Amniotic stem cell (primary cell): ENCODE results near the gene LTBP2.
A peak's percentile ranks its signal among the peaks of the same experiment; 100 is the strongest.

Experiments used
- DNase-seq: peaks from one replicate; lab custom pipeline; 2025; lab: John Stamatoyannopoulos, UW

LTBP2 gene

DNA sequence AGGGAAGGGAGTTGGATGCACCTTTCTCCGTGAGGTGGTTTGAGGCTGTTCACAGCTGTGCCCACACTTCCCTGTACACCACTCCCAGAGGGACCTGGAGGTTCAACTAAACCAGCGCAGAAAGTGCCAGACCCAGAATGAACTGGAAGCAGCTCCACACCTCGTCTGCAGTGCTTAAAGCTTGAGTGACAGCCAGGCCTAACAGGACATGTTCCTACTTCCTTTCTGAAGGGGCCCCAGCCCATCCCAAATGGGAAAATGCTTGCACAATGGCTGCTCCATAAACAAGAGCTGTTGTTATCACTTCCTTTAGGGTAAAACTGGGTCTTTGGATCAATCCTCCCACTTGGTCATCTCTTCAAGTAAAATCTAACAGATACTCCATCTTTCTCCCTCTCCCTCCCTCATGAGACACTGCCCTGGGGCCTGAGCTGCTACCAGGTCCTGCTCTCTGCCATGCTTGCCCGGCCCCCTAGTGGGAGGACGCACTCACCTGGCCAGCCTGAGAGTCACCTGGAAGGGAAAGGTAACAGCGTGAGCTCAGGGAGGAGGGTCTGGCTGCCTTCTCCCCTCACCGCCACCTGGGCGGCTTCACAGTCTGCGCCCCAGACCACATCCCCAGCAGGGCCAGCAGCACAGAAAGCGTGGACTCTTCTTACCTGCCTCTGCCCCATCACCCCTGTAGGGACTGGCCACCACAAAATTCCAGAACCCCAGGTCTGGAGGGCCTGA, 85.0 kb downstream of the LTBP2 start:
- DNase-seq, result no peak

DNA sequence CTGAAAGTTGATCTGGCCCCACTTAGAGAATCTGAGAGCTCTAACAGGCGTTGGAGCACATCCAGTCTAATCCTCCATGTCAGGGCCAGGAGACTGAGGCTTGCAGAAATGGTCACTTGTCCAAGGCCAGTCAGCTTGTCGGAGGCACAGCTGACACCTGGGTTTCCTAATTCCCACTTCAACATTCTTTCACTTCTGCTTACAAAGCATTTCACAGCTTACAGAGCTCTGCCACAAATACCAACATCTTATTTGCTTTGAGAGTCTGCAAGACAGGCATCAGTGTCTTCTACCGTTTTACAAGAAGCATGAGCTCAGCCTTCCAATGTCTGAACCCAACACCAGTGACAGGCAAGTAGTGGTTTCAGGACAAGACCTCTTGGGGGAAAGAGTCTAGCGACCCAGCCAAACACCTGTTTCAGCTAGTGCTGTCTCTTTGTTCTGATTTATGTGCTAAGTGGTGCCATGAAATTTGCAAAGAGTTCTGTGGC, 86.6 kb downstream of the LTBP2 start:
- DNase-seq, result no peak

DNA sequence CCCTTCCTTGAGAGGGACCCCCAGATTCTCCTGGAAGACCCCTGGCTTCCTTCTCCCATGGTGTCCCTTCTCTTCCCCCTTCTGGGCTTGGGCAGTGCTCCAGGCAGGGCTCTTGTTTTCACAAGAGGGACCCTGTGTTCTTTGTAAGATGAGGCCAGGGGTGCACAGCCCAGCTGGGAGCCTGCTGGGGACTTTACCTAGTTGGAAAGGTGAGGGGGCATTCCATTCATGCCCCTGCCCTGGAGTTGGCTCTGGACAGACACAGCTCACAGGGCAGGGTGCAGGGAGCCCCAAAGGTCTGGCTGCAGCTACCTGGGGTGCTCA, 87.3 kb downstream of the LTBP2 start:
- DNase-seq, result no peak

DNA sequence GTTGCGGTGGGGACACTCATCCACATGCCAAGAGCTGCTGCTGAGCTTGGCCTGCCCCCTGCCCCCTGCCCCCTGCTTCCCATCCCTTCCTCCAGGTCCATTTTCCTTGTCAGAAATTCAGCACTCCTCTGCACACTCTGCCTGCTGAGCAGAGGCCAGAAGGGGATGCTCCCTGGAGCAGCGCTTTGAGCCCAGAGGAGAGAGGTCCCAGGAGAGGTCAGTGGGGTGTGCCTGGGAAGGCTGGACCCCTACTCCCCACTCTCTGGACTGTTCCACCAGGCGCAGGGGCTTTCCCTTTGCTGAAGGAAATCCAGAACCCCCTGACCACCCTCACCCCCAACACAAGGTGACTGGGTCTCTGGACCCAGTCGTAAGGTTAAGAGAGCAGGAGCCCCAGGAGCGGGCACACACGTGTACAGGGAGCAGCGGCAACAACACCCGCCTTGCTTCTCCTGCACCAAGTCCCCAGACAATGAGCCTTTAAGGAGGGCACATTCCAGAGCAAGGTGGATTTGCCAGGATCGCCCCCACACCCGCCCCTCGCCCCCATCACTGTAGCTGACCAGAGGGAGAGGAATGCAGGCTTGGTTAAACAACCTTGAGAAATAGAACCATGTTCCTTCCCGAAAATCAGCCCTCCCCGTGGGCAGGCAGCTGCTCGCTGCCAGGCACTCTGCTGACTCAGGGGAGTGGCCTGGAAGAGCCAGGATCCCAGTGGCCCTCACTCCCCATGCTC, 87.8 kb downstream of the LTBP2 start:
- no peak for DNase-seq

DNA sequence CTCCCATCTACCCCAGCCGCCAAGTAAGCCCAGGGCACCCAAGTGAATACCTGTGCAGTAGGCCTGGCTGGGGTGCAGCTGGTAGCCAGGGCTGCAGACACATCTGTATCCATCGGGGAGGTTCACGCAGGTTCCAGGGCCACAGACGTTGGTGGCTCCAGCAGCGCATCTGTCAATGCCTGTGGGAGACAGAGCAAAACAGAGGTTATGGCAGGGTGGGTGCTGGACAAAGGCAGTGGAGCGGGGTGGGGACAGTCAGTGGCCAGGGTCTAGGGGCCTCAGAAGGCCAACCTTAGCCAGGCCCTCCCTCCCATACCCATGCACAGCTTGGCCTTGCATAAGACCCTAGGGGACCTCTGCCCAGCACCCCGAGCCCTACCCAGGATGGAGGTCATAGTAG, 89.3 kb downstream of the LTBP2 start:
- no peak for DNase-seq

DNA sequence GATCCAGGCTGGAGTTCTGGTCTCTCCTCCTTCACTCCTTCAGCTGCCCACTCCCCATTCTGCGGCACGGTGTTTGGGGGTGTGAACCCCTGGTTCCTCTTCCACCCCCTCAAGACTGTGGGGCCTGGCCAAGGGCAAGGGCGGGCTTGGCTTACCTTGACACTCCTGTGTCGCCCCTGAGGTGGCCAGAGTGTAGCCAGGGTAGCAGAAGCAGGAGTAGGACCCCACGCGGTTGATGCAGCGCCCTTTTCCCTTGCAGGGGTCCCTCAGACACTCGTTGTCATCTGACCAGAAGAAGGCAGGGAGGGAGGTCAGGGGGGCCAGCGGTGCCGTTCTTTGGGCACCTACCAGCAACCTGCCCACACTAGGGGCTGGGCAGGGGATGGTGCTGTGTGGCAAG, 90.3 kb downstream of the LTBP2 start:
- DNase-seq, result no peak

DNA sequence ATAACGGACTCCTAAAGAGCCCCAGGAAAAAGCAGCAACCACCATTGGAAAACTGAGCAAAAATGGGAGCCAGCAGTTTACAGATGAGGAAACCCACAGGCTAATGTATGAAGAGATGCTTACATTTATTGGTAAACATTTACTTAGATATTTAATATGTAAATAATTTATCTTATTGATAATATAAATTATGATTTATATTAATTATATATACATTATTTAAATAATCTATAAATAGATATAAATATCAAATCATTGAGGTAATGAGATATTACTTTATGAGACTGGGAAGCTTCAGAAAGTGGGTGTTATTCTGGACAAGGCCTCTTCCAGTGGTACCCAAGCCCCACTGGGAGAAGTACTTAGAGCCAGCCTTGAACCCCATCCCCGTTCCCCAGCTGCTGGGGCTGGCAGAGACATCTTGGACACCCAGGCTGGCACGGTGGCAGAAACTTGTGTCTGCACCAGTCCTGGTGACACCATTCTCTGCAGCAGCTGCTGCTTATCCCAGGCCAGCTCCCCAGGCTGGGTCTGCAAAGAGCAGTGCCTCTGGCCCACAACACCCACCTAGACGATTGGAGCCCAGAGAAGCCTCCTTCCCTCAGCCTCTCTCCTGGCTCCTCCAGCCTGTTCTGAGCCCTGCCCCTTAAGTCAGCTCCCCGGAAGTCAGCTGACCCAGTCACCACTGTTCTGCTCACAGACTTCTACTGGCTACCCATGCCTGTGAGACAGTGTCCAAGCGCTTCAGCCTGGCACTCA, 92.5 kb downstream of the LTBP2 start:
- DNase-seq, result no peak

DNA sequence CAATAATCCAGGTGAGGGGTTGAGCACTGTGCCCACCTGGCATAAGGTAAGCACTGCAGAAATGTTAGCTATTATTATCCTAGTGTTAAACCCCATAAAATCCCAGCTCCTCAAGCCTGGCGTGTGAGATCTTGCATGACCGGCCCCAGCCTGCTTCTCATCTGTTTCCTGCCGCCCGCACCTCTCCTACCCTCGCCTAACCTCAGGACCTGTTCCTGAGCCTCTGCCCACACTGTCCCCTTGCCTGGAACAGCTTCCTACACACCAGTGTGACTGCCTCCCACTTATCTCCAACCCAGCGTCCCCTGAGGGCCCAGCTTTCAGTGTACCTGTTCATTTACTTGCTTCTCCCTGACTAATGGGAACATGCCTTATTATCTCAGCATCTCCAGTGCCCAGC, 93.8 kb downstream of the LTBP2 start:
- DNase-seq, result no peak

DNA sequence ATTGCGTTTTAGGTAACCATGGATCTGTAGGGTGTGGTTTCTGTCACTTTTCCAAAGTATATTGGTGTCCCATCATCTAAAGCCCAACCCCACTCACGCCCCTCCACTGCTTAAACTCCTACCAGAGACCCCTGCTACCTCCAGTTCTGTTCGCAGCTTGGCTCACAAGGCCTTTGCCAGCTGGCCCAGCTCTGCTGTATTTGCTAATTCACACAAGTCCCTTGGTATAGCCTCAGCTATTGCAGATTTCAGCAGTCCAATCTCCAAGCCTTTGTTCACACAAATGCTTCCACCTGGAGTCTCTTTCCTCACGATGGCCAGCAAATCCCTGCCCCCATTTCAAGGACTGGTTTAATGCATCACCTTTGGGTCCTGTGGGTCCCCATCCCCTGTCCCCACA, 94.3 kb downstream of the LTBP2 start:
- DNase-seq, result no peak

DNA sequence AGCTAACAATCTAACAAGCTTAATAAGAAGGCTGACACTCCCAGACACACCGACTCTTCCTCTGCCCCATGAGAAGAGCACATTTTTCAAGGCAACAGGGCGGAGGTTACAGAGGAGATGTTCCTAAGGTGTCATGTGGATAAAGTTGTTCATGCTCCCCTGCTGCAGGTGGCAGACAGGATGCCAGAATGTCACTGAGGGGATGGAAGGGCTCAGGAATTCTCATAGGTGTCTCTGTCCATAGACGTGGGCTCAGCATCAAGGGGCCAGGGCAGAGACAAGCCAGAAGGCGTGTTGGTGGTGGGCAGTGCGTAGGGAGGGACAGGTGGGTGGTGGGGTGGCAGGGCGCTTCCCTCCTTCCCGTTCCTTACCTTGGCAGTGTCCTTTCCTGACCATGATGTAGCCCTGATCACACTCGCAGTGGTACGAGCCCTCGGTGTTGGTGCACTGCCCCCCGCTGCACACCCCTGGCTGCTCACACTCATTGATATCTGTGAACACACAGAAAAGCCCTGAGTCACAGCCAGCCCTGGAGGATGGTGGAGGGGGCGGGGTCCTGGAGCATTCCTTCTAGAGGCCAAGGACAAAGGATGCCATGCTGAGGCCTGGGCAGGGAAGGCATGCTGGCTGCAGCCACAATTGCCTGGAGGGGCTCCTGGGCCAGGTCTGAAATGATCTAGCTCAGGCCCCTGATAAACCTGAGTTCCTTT, 95.4 kb downstream of the LTBP2 start:
- peak; percentile 23 for DNase-seq

DNA sequence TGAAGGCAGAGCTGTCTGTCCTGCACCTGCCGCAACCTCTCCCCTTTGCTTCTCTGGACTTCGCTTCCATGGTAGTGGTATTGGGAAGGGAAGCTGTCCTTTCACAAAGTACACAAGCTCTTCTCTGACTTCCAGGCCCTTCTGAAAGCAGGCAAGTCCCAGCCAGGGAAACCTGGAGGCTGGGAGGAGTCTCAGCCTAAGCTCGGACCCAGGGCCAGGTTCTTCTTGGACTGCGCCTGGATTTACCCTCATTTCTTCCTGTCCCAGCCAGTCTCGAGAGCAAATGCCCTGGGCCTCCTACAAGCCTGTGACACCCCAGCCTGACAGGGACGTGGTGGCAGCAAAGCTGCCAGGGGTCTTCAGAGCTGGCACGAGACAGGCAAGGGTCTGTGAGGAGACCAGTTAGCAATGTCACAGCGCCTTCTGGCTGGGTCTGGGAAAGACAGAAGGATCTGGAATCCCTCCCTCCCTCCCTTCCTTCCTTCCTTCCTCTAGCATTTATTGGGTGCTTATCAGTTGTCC, 96.1 kb downstream of the LTBP2 start:
- DNase-seq, result no peak

DNA sequence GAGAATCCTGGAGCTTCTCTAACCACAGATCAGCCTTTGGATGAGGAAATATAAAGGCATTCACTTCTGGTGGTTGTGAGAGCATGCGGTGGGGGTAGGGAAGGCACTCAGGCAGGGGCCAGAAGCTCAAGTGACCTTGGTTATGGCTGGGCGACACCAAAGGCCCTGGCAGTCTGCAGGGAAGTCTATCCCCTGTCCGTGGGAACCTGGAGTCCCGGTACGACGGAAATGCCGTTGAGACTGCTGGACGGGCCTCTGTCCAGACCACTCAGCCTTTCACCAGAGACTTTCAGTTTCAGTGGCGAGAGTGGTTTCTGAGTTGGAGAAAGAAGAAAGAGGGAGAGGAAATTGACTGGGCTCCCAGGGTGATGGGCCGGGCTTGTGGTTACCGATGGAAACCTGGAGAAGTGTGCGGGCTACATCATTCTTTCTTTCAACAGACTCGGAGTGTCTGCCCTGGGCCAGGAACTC, 97.5 kb downstream of the LTBP2 start:
- no peak for DNase-seq

DNA sequence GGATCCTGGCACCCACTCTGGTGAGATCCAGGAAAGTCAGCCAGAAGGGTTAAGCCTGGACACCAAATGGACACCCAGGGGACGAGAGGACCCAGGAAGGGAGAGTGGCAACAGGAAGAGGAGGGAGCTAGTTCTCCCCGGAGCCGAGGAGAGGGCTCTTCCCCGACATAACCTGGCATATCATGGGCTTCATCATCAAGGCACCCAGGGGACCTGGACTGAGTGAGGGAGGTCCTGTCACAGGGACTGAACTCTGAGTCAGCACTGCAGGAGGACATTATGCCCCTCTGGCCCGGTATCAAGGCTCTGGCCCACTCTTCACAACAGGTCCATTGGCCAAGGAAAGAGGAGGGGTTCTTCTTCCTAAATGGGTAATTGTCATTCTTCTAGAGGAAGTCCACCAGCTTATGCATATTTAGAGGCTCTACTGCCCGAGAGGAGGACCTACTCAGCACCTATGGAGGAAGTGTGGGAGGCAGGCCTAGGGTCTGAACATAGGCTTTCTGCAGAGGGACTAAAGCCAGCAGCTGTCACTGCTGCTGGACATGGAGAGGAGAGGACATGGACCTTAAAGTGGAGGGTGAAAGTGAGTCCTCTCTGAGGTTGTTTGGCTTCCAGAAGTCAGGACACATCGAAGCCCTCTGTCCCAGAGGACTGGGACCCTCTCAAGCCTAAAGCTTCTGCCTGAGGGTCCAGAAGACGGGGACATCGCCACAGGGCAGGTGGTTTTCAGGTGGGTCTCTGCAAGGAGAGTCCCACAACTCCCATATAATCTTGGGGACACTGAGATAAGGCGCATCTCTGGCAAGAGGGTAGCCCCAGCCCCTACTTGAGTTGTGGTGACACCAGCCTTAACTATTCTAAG, 99.8 kb downstream of the LTBP2 start:
- no peak for DNase-seq

DNA sequence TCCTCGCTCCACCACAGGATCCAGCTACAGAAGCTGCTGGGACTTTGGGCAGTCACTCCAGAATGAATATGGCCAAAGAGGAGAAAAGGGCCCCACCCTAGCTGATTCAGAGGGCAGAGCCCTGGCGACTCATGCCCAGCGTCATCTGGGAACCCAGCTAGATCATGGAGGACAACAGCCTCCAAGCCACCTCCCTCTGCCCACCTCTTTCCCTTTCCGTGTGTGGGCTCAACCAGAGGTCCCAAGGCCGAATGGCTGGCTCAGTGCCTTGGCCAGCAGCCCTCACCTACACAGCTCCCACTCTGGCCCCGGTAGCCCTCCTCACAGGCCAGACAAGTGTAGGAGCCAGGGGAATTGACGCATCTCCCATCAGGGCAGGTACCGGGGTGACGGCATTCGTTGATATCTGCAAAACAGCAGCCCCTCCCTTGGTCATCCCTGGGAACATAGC, 101.1 kb downstream of the LTBP2 start:
- peak; percentile 66 for DNase-seq

DNA sequence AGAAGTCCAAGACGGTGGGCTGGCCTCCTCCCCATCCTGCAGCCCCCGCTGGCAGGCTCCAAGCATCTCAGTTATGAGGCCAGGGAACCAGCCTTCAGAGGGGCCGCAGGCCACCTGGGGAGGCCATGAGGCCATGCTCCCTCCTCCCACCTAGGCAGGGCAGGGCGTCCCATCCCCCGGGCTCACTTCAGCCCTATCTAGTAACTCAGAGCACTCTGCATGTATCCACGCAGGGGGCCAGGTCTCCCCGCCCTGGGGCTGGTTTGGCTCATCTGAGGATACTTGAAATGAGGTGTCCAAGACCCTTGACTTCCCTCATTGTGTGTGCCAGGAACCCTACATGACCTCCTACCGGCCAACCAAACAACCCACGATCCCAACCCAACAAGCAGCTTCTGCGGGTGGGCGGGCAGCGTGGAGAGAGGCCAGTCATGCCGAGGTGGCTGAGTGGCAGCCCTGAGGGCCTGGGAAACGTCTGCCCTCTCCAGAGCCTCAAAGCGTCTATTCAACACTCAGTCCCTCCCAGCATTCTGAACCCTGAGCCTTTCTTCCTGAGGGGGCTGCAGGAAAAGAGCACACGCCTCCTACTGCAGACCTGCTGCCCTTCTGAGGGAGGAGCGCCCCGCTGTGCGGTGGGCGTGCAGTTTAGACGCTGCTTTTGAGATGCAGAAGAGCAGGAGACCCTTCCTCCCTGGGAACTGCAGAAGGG, 101.7 kb downstream of the LTBP2 start:
- no peak for DNase-seq

DNA sequence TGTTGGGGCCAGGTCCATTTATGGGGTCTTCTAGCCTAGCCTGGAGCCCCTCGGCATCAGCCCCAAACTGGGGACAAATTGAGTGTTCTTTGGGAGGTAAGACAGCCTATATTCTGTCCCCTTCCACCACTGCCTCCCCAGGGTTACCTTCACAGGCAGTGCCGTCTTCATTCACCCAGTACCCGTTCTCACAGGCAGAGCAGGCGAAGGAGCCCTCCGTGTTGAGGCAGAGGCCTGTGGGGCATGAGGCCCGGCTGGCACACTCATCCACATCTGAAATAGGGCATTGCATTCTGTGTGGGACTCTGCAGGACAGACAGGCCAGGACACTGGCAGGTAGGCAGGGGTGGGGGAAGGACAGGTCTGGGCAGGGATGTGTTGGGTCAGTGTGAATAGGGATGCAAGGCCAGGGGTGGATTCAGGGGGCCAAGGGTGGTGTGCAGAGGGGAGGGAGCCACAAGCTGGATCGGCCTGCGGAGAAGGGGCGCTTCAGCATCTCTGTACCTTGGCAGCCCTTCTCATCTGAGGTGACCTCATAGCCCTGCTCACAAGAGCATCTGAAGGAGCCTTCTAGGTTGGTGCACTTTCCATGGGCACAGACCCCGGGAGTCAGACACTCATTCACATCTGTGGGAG, 102.3 kb downstream of the LTBP2 start:
- no peak for DNase-seq

DNA sequence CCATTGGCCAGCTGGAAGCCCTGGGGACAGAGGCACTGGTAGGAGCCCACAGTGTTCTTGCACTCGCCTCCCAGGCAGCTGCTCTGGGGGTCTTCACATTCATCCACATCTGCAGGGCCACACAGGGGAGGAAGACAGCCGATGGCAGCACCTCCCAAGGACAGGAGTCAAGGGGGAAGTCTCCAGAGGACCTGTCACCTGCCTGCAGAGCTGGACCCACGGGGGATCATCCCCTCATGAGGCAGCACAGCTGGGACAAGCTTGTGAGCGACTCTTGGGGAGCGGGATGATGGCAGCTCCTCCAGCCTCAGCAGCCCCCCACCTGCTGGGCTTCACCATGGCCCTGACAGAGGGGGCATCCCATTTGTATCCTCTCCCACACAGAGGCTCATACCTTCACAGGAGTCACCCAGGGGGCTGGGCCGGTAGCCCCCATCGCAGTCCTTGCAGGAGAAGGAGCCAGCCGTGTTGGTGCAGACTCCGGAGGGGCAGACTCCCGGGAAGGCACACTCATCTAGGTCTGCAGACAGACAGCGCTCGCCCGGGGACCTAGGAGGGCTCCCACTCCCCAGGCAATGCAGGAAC, 103.1 kb downstream of the LTBP2 start:
- DNase-seq, result no peak

DNA sequence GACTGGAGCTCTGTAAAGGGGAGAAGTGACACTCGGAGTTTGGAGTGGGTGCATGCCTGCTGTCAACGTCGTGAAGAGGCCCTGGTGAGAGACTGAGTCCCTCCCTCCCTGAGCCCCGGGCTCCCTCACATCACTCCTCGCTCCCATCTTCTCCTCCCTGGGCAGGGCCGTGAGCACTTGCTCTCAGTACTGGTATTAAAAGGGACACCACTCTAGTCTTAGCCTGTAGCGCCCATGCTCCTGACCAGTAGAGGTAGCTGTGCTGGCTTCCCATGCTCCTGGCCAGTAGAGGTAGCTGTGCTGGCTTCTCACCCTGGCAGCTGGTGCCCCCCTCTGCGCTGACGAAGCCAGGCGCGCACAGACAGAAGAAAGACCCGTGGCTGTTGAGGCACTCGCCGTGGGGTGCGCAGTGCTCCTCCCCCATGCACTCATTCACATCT, 103.7 kb downstream of the LTBP2 start:
- no peak for DNase-seq

DNA sequence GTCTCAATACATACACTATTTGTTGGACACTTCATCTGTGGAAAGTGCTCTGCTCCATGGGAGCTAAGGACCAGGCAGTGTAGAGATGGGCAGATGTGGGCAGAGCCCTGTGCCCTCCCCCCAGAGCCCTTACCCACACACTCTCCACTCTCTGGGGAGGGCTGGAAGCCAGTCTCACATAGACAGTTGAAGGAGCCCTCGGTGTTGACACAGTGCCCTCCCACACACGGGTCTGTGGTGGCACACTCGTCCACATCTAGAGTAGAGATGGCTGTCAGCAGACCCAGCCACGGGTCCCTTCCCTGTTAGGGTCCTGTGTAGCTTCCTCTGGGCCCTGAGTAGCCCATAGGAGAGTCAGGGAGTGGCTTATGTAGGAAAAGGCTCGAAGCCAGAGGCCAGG, 104.2 kb downstream of the LTBP2 start:
- no peak for DNase-seq
